Right lobe of liver (tissue), 4 donors: ENCODE results near the gene NUAK1.

Experiments
- CTCF ChIP-seq, 4 donors: fragments of 200-600 bp in 3 of 4; fragments of 450-650 bp in 1 of 4; IDR thresholded peaks; one replicate each; pipeline versions ENCODE4 v1.5.1 to v1.8.0; 2016 to 2022; ENCODE audit warnings: antibody characterized with exemption in 4 of 4, mild to moderate bottlenecking in 2 of 4
- POLR2A ChIP-seq: fragments of 450-650 bp; IDR thresholded peaks from one replicate; pipeline ENCODE4 v1.6.1; 2017; ENCODE audit warnings: antibody characterized with exemption, mild to moderate bottlenecking
- donor health status: DM: no; HTN: no; CAD: no.
- donor health status: DM: no; HTN: no; CAD: no.
- donor health status: DM: no; HTN: yes; CAD: no.

- TF ChIP-seq POLR2A (peak; percentile 77), CTCF (IDR thresholded peaks at IDR 0.05) (peak in 1 of 4 donors; percentile 3)
These were observed 843 bp upstream of the NUAK1 start for GRCh38 chr12:106139422-106140171.
